HG02870 (cell line): Measurements from ENCODE around the gene METTL14.

Experiments
- ATAC-seq: cut with Tn5 transposase; IDR thresholded peaks from one replicate; pipeline ENCODE4 v1.9.1; 2021; ENCODE audit warnings: mild to moderate bottlenecking, moderate library complexity; ENCODE audit not compliant: unreplicated experiment

The METTL14 gene

GRCh38 chr4:118756958-118757357 lies 71.8 kb downstream of the METTL14 start:
- ATAC-seq: no peak

DNA sequence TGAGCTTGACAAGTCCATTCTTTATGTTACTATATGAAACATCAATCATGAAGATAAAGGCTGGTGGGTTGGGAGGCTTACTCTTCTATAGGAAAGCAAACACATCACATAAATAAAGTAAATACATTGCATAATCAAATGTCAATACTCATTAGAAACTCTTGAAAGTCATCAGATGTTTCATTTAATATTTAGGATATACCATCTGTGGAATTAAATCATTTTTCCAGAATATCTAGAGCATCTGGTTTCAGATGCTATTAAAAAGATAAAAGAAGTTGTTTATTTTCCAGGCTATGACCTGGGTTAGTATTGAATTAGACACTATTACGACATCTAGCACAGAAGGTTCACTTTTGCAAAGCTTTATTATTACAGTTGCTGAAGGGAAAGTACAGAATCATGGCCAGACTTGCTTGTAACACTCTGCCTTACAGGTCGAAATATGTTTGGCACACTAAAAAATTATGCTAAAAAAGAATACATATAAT lies 72.6 kb downstream of the METTL14 start:
- no peak for ATAC-seq

GRCh38 chr4:118758293-118758692 lies 73.1 kb downstream of the METTL14 start:
- ATAC-seq: no peak

- ATAC-seq: no peak
Observed at GRCh38 chr4:118759481-118759880, 74.3 kb downstream of the METTL14 start.

DNA sequence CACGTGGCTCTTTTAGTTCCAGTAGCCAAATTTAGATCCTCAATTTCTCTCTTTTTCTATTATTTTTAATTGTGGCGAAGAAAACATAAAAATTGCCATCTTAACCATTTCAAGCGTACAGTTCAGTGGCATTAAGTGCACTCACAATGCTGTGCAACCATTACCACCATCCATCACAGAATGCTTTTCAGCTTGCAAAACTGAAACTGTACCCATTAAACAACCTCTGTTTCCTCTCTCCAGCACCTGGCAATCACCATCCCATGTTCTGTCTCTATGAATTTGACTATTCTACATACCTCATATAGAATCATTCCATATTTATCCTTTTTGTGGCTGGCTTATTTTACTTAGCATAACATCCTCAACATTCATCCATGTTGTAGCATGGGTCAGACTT lies 74.9 kb downstream of the METTL14 start:
- peak; percentile 28 for ATAC-seq

- peak; percentile 98 for ATAC-seq
Observed at GRCh38 chr4:118760493-118760892, 75.3 kb downstream of the METTL14 start.

GRCh38 chr4:118761397-118762016 lies 76.3 kb downstream of the METTL14 start:
- no peak for ATAC-seq

DNA sequence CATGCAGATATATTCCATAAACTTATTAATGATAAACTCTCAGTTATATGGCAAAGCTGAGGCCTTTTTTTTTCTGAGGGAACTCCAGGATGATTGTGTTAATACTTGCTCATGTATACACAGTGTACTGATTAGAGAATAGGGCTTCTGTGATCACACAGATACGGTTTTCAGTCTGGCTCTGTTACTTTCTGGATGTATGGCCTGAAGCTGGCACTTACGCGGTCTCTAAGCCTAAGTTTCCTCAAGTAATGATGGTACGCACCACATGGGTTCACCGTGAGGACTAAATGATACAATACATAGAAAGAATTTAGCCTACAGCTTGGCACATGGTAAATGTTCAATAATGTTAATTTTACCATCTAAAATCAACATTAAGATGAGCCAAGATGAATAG lies 77.0 kb downstream of the METTL14 start:
- ATAC-seq: no peak

- ATAC-seq: no peak
Observed at GRCh38 chr4:118762730-118763477, 77.7 kb downstream of the METTL14 start.
